NOMO-1 treated with dmso at 0.1 percent for 144 hours (cell line): ENCODE data around the gene PLAAT5.
"Not testable (repeated sequence)": the region's sequence is repeated elsewhere in the genome, so short reads cannot be mapped to it uniquely, and the experiment has no call there.

Experiments used
- DNase-seq: peaks from one replicate; lab custom pipeline; 2025; ENCODE audit not compliant: unreplicated experiment; lab: John Stamatoyannopoulos, UW

Gene PLAAT5

DNA sequence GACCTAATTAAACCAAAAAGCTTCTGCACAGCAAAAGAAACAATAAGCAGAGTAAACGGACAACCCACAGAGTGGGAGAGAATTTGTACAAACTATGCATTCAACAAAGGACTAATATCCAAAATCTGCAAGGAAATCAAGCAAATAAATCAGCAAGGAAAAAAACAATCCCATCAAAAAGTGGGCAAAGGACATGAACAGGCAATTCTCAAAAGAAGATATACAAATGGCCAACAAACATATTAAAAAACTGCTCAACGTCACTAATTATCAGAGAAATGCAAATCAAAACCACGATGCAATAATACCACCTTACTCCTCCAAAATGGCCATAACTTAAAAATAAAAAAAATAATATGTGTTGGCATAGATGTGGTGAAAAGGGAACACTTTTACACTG lies 5.2 kb downstream of the PLAAT5 start:
- no peak for DNase-seq

DNA sequence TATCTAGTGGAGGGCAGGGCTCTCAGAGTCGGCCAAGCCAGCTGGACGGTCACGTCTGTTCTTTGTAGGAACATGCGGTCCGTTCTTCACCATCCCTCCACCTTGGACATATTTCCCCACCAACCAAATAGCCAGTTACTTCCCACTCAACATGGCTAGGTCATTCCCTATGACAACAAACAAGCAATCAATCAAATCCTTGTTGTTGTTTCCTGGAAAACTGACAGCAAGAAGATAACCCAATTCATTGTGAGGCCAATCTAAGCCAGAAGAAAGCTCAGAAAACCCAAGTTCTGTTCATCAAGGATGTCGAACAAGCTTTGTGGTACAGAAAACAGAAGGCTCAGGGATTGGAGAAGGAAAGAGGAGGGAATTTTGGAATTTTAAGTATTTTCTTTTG lies 10.9 kb downstream of the PLAAT5 start:
- DNase-seq: no peak

DNA sequence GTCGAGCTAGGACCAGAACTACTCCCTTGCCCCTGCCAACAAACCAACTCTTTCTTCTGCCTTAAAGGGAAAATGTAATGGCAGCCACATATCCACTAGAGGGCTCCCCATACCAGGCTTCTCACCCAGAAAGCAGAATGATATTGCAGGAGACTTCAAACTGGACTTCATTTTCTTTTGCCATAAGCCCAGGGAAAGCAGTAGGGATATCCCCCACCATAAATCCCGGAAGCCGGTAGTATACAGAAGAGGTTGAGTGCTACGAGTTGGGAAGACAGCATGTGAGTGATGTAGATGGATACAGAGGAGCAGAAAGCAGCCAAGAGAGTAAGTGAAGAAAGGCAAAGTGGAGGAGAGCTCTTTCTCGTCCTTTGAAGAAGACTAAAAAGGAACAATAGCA lies 12.1 kb downstream of the PLAAT5 start:
- peak; percentile 26 for DNase-seq

DNA sequence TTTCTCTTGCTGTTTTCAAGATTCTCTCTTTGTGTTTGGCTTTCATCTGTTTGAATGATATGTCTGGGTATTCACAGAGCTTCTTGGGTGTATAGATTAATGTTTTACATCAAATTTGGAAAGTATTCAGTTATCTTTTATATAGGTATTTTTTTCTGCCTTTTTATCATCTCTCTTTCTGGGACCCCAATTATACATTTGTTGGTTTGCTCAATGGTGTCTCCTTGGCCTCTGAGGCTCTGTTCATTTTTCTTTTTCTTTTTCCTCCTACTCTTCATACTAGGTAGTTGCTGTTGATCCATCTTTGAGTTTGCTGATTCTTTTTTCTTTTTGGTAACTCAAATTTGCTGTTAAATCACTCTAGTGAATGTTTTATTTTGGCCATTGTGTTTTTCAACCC lies 14.3 kb downstream of the PLAAT5 start:
- DNase-seq: no peak

DNA sequence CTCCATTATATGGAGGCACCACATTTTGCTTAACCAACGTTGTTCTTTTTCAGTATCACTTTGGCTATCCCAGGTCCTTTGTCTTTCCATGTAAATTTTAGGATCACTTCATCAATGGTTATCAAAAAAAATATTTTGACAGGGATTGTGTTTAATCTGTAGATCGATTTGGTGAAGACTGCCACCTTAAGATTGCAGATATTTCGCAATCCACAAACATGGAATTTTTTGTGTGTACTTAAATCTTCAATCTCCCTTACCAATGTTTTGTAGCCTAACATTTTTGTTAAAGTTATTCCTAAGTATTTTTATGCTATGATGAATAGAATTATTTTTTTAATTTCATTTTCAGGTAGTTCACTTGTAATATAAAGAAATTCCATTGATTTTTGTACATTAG lies 18.6 kb downstream of the PLAAT5 start:
- DNase-seq: no peak

DNA sequence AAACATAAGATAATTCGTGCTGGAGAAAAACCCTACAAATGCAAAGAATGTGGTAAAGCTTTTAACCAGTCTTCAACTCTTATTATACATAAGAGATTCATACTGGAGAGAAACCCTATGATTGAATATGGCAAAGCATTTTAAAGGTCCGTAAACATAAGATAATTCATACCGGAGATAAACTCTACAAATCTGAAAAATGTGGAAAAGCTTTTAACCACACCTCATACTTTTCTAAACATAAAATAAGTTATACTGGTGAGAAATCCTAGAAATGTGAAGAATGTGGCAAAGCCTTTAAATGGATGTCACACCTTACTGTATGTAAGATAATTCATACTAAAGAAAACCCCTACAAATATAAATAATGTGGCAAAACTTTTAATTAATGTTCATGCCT lies 20.7 kb downstream of the PLAAT5 start:
- no peak for DNase-seq

DNA sequence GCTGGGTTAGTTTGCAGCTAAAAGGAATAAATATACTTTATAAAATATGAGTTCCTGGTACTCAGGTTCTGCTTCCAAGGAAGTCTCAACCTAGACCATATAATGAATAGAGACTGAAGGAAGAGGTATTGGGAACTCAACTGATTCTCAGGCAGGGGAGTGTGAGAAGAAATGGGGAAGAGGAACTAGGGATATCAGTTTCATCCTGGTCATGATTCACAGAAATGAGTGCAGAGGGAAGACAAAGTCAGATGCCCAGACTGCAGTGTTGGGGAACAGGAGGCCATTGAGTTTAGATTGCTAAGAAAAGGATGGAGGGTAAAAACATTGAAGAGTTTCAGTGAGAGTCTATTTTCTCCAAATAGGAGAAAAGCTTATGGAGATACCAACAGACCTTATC lies 28.8 kb downstream of the PLAAT5 start:
- DNase-seq: peak; percentile 8

DNA sequence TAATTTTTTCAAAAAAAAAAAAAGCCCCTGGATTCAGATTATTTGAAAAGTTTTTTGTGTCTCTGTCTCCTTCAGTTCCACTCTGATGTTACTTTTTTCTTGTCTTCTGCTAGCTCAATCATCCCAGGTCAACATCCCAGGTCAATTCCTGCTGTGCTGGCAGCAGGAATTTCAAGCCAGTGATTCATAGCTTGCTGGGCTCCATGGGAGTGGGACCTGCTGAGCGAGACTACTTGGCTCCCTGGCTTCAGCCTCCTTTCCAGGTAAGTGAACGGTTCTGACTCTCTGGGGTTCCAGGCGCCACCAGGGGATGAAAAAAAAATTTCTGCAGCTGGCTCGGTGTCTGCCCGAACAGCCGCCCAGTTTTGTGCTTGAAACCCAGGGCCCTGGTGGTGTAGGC lies 31.4 kb downstream of the PLAAT5 start:
- no peak for DNase-seq

DNA sequence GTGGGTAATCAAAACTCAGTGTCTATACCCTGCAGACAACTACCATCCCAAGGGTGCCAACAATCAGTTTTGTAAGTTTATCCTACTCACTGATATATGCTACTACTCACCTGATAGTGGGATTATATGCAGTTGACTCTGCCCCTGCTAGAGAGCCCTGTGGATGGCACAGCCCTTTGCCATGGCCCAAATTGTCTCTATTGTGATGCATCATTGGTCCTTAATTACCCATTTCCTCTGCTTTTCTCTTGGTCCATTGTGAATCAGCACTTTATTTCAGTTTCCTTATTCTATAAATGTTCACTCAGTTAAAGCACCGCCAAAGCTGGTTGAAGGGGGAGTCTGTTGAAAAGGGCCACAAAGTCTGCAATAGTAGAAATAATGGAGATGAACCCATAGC lies 42.3 kb downstream of the PLAAT5 start:
- DNase-seq: peak; percentile 16

DNA sequence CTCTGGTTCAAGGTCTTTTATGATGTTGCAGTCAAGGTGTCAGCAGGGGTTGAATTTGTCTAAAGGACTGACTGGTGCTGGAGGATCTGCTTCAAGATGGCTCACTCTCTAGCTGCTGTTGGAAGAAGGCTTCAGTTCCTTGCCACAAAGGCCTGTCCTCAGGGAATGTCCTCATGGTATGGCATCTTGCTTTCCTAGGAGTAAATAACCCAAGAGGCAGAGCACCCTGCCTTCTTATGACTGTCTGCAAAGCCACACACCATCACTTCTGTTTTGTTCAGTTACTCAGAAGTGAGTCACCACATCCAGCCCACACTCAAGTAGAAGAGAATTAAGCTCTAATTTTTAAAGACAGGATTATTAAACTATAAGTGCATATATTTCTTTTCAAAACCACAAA lies 45.2 kb downstream of the PLAAT5 start:
- no peak for DNase-seq

DNA sequence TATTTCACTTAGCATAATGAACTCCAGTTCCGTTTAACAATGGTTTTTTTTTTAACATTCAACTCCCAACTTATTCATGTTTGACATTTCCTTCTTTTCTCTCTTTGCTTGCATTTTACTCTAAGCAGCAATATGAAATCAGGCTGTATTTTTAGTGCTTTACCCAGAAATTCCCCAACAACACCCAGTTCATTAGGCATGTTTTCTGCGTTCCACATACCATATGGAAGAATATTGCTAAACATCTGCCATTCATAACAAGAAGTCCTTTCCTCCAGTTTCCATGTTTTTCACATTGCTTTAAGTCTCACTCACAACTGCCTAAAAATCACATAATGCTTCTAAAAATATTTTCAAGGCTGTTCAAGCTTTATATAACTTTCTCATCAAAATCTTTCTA lies 45.8 kb downstream of the PLAAT5 start:
- no peak for DNase-seq

DNA sequence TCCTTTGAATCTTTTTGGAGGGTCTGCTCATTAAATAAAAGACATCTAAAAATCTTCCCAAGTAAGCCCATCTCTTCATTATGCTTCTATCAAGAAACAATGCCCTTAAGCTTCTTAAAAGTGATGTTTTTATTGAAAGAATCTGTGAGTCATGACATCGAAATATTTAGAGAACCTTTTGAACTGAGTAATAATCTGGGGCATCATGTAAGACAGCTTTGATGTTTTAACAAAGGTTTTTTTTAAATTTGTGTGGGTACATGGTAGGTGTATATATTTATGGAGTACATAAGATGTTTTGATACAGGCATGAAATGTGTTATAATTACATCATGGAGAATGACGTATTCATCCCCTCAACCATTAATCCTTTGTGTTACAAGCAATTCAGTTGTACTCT lies 46.8 kb downstream of the PLAAT5 start:
- no peak for DNase-seq

DNA sequence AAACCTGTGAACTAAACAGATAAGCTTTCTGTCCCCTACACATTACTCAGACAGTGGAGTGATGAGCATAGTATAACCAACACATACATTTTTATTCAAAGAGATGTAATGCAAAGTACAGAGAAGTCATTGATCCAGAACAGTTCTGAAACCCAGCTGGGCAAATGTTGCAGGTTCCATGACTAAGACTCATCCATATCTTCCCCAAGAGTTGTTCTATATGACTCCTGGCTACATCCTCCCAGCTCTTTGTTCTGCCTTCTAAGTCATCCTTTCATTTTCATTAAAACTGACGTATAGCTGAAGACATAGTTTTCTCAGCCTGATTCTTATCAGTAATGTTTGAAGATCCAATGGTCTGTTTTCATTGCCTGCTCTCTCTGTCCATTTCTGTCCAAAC lies 47.3 kb downstream of the PLAAT5 start:
- no peak for DNase-seq

DNA sequence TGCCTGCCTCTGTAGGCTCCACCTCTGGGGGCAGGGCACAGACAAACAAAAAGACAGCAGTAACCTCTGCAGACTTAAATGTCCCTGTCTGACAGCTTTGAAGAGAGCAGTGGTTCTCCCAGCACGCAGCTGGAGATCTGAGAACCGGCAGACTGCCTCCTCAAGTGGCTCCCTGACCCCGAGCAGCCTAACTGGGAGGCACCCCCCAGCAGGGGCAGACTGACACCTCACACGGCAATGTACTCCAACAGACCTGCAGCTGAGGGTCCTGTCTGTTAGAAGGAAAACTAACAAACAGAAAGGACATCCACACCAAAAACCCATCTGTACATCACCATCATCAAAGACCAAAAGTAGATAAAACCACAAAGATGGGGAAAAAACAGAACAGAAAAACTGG lies 55.1 kb downstream of the PLAAT5 start:
- not testable (repeated sequence) for DNase-seq

DNA sequence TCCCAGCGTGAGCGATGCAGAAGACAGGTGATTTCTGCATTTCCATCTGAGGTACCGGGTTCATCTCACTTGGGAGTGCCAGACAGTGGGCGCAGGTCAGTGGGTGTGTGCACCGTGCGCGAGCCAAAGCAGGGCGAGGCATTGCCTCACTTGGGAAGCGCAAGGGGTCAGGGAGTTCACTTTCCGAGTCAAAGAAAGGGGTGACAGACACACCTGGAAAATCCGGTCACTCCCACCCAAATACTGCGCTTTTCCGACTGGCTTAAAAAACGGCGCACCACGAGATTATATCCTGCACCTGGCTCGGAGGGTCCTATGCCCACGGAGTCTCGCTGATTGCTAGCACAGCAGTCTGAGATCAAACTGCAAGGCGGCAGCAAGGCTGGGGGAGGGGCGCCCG lies 55.6 kb downstream of the PLAAT5 start:
- DNase-seq: not testable (repeated sequence)

DNA sequence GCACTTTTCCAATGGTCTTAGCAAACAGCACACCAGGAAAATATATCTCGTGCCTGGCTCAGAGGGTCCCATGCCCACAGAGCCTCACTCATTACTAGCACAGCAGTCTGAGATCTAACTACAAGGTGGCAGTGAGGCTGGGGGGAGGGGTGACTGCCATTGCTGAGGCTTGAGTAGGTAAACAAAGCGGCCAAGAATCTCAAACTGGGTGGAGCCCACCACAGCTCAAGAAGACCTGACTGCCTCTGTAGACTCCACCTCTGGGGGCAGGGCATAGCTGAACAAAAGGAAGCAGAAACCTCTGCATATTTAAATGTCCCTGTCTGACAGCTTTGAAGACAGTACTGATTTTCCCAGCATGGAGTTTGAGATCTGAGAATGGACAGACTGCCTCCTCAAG lies 60.2 kb downstream of the PLAAT5 start:
- DNase-seq: not testable (repeated sequence)

DNA sequence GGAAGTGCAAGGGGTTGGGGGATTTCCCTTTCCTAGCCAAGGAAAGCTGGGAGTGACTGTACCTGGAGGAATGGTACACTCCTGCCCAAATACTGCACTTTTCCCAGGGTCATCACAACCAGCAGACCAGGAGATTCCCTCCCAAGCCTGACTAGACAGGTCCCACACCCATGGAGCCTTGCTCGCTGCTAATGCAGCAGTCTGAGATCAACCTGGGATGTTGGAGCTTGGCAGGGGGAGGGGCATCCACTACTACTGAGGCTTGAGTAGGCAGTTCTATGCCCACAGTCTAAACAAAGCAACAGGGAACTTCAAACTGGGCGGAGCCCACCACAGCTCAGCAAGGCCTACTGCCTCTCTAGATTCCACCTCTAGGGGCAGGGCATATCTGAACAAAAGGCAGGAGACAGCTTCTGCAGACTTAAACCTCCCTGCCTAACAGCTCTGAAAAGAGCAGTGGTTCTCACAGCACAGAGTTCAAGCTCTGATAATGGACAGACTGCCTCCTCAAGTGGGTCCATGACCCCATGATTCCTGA lies 62.9 kb downstream of the PLAAT5 start:
- no peak for DNase-seq

DNA sequence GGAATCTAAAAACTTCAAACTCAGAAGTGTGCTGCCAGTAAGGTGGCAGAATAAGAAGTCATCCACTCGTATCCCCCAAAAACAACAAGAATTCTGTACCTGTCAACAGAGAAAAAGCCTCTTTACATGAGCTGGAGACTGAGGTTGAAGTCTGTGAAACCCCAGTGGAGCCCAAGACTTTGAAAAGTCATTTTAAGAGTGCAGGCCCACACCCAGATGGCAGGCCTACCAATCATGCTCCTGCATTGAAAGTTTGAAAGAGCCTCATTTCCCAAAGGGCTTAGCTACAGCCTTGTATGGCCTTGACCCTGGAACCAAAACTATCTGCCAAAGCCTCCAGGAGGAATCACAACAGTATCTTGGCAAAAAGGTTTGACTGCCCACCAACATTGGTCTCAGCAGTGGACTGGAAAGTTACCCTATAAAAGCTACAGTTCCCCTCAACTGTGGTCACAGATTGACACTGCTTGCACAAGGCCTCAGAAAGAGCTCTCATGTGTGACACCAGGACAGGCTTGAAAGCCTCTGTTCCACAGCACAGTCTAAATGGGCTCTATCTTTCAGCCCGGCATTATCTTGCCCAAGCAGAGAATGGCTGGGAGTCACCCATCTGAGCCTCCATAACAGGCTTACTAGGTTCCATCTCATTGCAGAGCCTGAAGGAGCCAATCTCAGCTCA lies 73.7 kb downstream of the PLAAT5 start:
- no peak for DNase-seq
